ENCODE results near the gene FLT3.

GRCh38 chr13:27980280-27980998, 119.9 kb downstream of the FLT3 start:
- TF ChIP-seq CTCF (tag by site-specific recombination; IDR thresholded peaks at IDR 0.05): no peak
- no peak for TF ChIP-seq ZNF175 (tag by site-specific recombination; IDR thresholded peaks at IDR 0.05)
- no peak for TF ChIP-seq ZNF514 (tag by site-specific recombination; IDR thresholded peaks at IDR 0.05)
- TF ChIP-seq ZNF335 (tag by site-specific recombination; conservative IDR thresholded peaks at IDR 0.05): no peak
- no peak for TF ChIP-seq MYNN (tag by site-specific recombination; IDR thresholded peaks at IDR 0.05; ENCODE audit: borderline replicate concordance)
- no peak for TF ChIP-seq YY1 (tag by site-specific recombination; IDR thresholded peaks at IDR 0.05)
- no peak for TF ChIP-seq ZXDB (tag by site-specific recombination; IDR thresholded peaks at IDR 0.05)
- TF ChIP-seq GFI1B (tag by site-specific recombination; IDR thresholded peaks at IDR 0.05): no peak
